ENCODE measurements around the gene MEDAG.

Gene MEDAG

GRCh38 chr13:30905932-30906383, at the start of gene MEDAG:
Gene MEDAG (plus strand): TSS chr13:30906271. CDS start chr13:30906516, 245 bp downstream.
- DNase-seq: no peak

- DNase-seq: no peak
Observed at GRCh38 chr13:30857018-30857417, 49.1 kb upstream of the MEDAG start.

- no peak for DNase-seq
Observed at GRCh38 chr13:30857636-30858035, 48.4 kb upstream of the MEDAG start.

- DNase-seq: no peak
Observed at GRCh38 chr13:30859326-30859725, 46.7 kb upstream of the MEDAG start.

GRCh38 chr13:30861163-30861562, 44.9 kb upstream of the MEDAG start:
- no peak for DNase-seq

DNA sequence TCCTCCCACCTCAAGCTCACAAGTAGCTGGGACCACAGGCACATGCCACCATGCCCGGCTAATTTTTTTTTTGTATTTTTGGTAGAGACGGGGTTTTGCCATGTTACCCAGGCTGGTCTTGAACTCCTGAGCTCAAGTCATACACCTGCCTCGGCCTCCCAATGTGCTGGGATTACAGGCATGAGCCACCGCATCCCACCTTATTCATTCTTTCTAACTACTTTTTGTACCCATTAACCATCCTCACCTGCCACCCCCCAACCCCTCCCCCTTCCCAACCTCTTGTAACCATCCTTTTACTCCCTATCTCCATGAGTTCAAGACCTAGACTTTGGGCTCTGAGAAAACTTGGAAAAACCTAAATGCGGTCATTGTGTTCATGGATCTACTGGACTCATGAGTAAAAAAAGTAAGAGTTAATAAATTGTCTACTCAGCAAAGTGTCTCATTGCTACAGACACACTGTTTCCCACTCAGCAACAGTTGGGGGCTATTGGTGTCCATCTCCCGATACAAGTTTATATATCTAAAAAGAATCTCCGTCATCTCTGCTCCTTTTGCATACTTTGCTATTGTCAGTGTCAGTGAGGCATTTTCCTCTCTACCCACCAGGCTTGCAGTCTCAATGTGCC, 44.1 kb upstream of the MEDAG start:
- DNase-seq: no peak

DNA sequence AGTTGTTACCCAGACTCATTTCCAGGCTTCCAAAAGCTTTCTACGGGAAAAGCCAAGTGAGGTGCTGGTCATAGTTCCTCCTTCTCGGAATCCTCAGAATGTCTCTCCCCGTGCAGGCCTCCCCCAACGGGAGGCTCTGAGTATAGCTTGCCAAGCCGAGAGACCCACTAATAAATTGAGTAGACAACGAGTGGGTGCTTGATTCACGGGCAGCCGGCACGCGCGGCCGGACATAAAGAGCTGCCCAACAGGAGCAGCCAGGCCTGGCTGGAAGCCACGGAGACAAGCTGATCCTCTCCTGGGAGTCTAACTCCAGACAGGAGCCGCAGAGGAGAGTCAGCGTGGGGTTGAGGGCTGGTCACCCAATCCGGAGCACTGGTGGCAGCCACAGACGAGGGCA, 43.4 kb upstream of the MEDAG start:
- no peak for DNase-seq

DNA sequence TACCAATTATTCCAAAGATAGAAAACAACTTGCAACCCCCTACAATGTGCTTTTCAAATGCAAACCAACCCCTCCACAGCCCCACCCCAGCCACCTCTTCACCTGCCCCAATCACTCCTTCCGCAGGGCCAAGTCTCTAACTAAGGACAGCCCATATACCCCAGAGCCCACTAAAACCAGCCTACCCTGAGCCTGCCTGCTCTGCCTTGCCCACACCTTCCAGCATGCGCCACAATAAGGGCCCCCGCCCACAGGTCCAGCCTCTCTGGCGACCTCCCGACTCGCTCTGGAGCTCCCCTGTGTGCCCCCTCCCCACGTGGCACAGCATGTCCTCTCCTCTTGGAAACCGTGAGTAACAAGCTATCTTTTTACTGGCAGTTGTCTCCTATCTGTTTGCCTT, 42.8 kb upstream of the MEDAG start:
- DNase-seq: no peak

DNA sequence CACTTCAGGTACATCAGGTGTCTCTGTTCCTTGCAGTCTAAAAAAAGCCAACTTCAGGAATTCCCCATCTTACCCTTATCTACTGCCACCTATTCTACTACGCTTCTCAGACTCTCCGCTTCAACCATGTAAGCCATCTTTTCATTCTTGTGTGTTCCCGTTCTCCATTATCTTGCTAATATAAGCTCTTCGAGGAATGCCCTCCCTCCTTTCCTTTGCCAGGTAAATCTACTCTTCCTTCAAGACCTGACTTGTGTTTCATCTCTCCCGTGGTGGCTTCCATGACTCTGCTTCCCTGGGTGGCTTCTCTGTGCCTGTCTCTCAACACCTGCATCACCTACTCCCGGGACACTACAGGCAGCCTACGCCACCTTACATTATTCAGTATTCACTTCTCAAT, 42.3 kb upstream of the MEDAG start:
- no peak for DNase-seq

DNA sequence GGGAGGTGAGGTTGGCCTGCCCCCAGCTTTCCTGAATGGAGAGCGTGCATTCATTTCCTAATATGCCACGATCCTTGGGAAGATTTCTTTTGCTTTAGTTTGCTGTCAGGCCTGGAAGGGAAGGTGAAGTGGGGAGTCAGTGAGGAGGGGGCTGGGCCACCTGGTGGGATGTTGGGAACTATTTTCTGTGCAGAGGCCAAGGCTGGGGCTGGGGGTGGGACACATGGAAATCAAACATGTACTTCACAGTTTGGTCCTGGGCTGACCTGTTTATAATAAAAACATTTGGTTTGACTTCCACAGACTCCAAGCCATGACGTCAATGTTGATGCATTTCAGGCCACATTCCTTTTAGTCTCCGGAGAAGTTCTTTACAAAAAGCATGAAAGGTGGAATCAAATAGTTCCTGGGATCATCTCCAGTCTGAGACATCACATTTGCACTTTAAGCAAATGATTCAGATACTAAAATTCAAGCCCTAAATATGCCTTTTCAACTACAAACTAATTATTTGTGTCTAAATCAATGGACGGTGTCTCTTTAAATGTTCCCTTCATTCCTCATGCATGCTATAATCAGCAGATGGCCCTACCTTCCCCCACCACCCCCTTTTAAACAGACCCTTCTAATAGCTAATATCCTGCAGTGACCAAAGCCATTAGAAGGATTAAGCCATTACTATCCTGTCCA, 41.5 kb upstream of the MEDAG start:
- DNase-seq: no peak

DNA sequence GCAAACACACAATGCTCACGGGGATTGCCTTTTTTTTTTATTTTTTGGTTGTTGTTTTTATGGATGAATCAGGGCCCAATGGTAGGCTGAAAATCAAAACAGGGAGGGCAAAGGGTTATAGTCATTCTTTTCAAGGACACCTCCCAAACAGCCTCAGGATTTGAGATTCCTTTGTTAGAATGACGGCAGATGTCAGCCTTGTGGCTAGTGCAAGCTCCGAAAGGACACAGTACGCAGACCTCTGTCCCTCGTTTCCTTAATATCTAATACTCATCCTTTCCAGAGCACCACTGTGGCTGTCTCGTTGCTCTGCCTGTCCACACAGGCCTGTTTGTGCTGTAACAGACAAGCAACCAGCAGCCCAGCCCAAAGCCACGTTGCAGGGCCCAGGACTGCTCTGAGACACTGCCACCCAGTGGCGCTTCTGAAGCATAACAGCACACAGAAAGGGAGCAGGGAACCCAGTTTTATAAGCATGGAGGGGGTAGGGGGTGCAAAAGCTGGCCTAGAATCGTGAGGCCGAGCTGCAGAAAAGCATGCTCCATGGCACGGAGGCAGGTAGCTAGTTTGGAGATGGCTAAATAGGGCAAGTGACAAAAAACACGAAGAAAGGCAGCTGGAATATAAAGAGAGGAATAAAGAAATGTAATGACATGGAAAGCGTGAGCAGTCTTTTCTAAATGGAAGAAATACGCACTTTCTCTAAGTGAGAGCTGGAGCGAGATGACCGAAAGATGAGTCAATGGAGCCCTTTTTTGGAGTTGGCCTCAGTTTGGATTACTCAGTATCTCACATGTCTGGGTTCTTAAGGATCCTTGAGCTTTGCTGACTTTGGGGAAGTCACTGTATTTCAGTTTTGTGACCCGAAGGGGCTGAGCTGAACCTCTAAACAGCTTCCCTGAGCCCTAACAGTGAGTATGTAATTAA, 40.7 kb upstream of the MEDAG start:
- DNase-seq: peak; percentile 24 to 47

DNA sequence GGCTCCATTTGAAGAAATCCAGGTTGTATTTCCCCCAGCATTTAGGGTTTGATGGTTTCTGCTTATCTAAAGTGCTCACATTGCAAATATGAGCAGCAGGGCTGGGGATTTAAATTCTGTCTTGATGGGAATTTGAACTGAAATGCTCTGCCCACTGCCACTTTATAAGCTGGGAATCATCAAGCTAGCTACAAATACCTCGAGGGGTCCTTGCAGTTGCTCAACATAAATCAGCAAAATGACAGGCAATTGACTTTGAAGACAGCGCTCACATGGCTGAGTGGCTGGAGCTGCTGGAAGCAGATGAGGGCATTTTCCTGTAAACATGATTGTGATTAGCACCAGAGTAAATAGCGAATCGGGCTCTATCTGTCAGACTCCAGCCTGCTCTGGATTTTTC, 39.4 kb upstream of the MEDAG start:
- DNase-seq: no peak

DNA sequence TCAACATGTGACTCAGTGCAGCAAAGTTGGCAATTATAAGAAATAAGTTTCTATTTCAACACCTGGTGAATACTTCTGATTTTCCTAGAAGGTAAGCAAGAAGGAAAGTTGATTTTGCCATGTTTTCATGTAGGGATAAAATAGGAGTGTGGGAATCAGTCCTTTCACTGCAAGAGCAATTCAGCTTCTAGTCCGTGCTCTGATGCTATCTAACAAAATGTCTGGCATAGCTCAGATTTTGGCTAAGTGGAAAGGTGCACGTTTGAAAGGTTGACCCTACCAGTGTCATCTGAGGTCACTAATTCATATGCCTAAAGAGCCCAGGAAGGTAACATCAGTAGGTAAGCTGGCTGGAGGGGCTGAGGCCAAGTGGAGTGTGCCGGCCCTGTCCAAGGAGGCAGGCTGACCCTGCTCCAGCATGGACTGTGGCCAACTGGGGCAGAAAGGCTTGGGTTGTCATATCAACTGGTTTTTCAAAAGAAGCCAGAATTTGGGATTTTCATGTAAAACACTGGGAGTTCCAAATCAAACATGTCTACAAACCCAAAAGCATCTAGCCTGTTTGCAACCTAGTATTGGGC, 38.9 kb upstream of the MEDAG start:
- DNase-seq: no peak

- DNase-seq: no peak
Observed at GRCh38 chr13:30868799-30869470, 37.1 kb upstream of the MEDAG start.

DNA sequence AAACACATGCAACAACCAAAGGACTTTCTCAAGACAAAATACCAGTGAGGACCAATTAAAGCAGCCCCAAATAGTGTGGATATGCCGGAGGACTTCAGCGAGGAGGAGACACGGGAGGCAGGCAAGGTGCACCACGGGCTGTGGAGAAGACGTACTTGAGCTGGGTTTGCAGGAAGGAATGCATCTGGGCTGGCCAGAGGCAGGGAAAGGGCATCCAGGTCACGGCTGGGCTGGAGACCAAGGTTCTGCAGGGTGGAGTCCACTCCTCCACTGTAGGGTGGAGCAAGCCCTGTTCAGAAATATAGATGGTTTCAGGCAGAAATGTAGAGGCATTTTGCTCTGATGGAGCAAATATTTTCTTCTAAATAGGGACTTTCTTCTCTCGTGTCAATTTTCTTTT, 36.6 kb upstream of the MEDAG start:
- no peak for DNase-seq

DNA sequence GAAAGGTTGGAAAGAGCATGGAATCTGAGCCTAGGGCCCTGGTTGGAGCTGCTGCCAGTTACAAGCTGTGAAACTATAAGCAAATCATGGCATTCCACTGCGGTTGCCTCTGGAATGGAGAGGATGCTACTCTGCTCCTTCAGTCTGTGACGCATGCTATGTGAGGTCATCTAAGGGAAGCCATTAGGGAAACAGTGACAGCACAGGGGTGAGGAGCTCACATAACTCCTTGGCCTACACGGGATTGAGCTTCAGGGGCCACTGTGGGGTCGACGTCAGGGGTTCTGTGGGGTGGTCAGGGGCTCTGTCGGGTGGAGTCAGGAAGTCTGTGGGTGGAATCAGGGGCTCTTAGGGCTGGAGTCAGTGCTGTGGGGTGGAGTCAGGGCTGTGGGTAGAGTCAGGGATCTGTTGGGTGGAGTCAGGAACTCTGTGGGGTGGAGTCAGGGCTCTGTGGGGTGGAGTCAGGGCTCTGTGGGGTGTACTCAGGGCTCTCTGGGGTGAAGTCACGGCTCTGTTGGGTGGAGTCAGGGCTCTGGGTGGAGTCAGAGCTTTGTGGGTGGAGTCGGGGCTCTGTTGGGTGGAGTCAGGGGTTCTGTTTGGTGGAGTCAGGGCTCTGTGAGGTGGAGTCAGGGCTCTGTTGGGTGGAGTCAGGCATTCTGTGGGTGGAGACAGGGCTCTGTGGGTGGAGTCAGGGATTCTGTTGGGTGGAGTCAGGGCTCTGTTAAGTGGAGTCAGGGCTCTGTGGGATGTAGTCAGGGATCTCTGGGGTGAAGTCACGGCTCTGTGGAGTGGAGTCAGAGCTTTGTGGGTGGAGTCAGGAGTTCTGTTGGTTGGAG, 35.8 kb upstream of the MEDAG start:
- DNase-seq: peak; percentile 3 to 11

- DNase-seq: no peak
Observed at GRCh38 chr13:30870916-30871587, 35.0 kb upstream of the MEDAG start.

DNA sequence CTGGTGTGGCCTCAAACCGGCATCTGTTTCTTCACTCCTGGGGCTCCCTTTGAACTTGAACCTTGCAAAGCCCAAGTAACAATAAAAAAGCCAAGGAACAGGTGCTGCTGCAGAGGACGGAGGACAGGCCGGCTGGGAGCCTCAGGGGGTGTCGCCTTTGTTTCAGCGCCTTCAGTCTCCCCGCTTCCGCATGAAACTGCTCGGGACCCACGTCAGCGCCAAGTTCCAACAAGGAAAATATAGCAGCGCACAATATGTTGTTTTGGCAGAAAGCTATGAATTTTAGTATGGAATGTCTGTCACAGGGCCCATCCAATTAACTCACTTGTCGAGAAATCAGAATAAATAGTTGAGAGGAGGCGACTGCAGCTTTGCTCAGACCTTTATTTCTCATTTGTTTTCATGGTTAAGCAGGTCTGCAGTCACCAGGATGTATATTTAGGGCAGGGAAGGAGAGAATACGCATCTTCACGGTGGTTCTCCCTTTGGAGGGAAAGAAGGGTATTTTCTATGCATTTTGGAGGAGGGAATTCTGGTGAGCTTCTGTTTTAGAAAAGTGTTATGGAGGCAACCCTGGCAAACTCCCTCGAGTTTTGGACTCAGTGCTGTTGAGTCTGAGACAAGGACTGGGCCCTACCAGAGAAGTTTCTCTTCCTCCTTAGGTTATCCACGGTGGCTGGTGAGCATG, 34.3 kb upstream of the MEDAG start:
- no peak for DNase-seq

DNA sequence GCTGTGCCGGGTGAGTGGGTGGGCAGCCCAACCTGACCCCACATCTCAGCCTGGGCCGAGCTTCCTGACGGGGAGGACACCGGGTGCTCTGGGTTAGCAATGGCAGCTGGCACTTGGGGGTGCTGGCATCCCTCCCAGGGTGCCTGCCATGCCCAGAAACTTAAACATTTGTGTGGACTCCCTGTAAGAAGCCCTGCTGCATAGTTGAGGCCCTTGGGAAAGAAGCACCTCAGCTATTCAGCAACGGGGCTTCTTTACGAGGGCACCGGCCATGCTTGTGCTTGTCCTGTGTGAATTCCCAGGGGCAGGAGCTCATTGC, 33.8 kb upstream of the MEDAG start:
- DNase-seq: no peak

GRCh38 chr13:30872685-30873461, 33.2 kb upstream of the MEDAG start:
- DNase-seq: no peak
